22Rv1 (cell line): ENCODE measurements around the gene BNIP1.

Source experiments
- H3K27ac ChIP-seq: fragments of 450-650 bp; 2 replicates; pipeline ENCODE4 v1.5.1; 2017
- CTCF ChIP-seq: fragments of 450-650 bp; IDR thresholded peaks from 2 replicates; pipeline ENCODE4 v1.5.1; 2017; ENCODE audit warnings: mild to moderate bottlenecking
- ZFX ChIP-seq: fragments of 450-650 bp; IDR thresholded peaks from 2 replicates; pipeline ENCODE4 v1.6.1; 2017; ENCODE audit warnings: antibody characterized with exemption, borderline replicate concordance

Gene BNIP1

DNA sequence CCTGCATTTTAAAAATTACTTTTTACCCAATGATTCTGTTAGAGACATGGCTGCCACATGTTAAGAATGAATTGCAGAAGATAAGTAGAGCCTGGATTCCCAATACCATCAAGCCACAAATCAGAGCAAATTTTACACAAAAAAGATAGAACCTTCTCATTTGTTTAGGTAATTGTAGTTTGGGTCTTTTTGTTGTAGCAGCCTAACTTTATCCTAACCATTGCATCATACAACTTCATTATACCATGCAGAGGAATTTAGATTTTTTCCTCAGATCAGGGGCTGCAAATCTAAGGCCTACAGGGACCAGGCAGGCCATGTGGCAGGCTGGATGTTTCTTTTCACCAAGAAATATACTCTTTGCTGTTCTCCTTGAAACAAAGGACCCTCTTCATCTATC lies 56.0 kb downstream of the BNIP1 start:
- TF ChIP-seq ZFX (no peak), CTCF (no peak)
- no peak overlapping the region for H3K27ac ChIP-seq

GRCh38 chr5:173201636-173202265 lies 57.4 kb downstream of the BNIP1 start:
- TF ChIP-seq CTCF (no peak), ZFX (no peak)
- H3K27ac ChIP-seq = no peak overlapping the region

GRCh38 chr5:173202266-173202875 lies 58.0 kb downstream of the BNIP1 start:
- H3K27ac ChIP-seq = no peak overlapping the region
- no peak for TF ChIP-seq ZFX
- no peak for TF ChIP-seq CTCF

DNA sequence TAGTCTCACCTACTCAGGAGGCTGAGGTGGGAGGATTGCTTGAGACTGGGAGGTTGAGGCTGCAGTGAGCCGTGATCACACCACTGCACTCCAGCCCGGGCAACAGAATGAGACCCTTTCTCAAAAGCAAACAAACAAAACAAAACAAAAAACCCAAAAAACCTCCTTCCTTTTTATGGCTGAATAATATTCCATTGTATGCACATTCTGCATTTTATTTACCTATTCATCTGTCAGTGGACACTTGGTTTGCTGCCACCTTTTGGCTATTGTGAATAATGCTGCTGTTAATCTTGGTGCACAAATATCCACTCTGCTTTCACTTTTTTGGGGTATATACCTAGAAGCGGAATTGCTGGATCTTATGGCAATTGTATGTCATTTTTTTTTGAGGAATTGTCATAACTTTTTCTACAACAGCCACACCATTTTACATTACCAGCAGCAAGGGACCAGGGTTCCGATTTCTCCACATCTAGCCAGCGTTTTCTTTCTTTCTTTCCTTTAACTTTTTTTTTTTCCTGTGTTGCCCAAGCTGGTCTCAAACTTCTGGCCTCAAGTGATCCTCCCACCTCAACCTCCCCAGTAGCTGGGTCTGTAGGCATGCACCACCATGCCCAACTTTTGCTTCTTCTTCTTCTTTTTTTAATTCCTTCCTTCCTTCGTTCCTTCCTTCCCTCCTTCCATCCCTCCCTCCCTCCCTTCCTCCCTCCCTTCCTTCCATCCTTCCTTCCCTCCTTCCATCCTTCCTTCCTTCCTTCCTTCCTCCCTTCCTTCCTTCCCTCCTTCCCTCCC lies 60.1 kb downstream of the BNIP1 start:
- no peak for TF ChIP-seq ZFX
- TF ChIP-seq CTCF = peak; percentile 73

DNA sequence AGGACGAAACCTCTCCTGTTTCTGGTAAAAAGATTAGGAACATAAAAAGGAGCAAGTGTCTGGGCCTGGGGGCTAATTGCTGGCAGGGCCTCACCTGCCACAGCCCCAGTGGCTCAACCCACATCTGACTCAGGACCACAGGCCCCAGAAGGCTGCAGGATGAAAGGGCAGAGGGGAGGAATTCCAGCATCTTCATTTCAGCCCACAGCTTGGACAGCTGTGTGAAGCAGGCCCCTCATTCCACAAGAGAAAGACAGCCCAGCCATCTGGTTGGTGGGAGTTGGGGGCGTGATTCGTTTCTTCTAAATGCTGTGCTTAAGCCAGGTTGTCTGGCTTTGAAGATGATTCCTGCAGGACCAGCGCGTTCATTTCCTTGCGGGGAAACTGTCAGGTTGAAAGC lies 61.6 kb downstream of the BNIP1 start:
- TF ChIP-seq ZFX = no peak
- no peak for TF ChIP-seq CTCF
- H3K27ac ChIP-seq = no peak overlapping the region

More for the DNA sequence above, 60.1 kb downstream of the BNIP1 start:
- no peak overlapping the region for H3K27ac ChIP-seq

GRCh38 chr5:173208296-173208695 lies 64.0 kb downstream of the BNIP1 start:
- TF ChIP-seq ZFX (no peak), CTCF (no peak)
- H3K27ac ChIP-seq = no peak overlapping the region

GRCh38 chr5:173210877-173211276 lies 66.5 kb downstream of the BNIP1 start:
- no peak for TF ChIP-seq ZFX
- no peak for TF ChIP-seq CTCF

More at GRCh38 chr5:173210877-173211276, 66.5 kb downstream of the BNIP1 start:
- H3K27ac ChIP-seq = no peak overlapping the region
